Liver (tissue), 9 donors: ENCODE measurements around the gene VDR. TPM values are rescaled to one million over a fixed set of nuclear protein-coding genes. Genes with fewer than 3 reads are reported as not detected.

Experiments used
- DNase-seq: peaks from one replicate; pipeline ENCODE4 v3.0.0-alpha.2; 2017; ENCODE audit warnings: low spot score
- H3K27ac ChIP-seq, 2 donors: one replicate each; pipeline ENCODE4 v1.7.0; 2013; ENCODE audit warnings: inconsistent platforms in 2 of 2, low read length in 2 of 2, control low read depth in 1 of 2, low read depth in 1 of 2, mild to moderate bottlenecking in 1 of 2
- H3K27me3 ChIP-seq, 4 donors: one replicate each; pipeline versions ENCODE4 v1.6.1 to v1.7.0; 2013; ENCODE audit warnings: low read length in 3 of 4, inconsistent platforms in 1 of 4, mild to moderate bottlenecking in 1 of 4, moderate library complexity in 1 of 4; ENCODE audit not compliant: control insufficient read depth in 4 of 4, insufficient read depth in 4 of 4
- H3K36me3 ChIP-seq, 4 donors: one replicate each; pipeline versions ENCODE4 v1.6.1 to v1.7.0; 2013; ENCODE audit warnings: low read length in 3 of 4, mild to moderate bottlenecking in 3 of 4, low read depth in 1 of 4, moderate library complexity in 1 of 4; ENCODE audit not compliant: control insufficient read depth in 4 of 4, insufficient read depth in 3 of 4
- H3K4me1 ChIP-seq, 4 donors: one replicate each; pipeline versions ENCODE4 v1.6.1 to v1.7.0; 2013; ENCODE audit warnings: low read length in 3 of 4, mild to moderate bottlenecking in 3 of 4, moderate library complexity in 1 of 4; ENCODE audit not compliant: control insufficient read depth in 4 of 4, insufficient read depth in 4 of 4
- H3K4me3 ChIP-seq, 3 donors: one replicate each; pipeline versions ENCODE4 v1.6.1 to v1.7.0; 2013; ENCODE audit warnings: low read length in 3 of 3, control low read depth in 1 of 3, low read depth in 1 of 3, mild to moderate bottlenecking in 1 of 3
- H3K9ac ChIP-seq, 2 donors: one replicate each; pipeline ENCODE4 v1.7.0; 2013; ENCODE audit warnings: low read length in 2 of 2, mild to moderate bottlenecking in 2 of 2, moderate library complexity in 2 of 2, control low read depth in 1 of 2, low read depth in 1 of 2
- H3K9me3 ChIP-seq, 4 donors: one replicate each; pipeline versions ENCODE4 v1.6.1 to v1.7.0; 2013; ENCODE audit warnings: low read length in 3 of 4; ENCODE audit not compliant: control insufficient read depth in 4 of 4
- FOXA1 ChIP-seq: IDR thresholded peaks from 2 replicates; pipeline ENCODE4 v1.6.1; 2016; ENCODE audit warnings: antibody characterized with exemption
- FOXA2 ChIP-seq: IDR thresholded peaks from 2 replicates; pipeline ENCODE4 v1.6.1; 2016; ENCODE audit warnings: antibody characterized with exemption
- HNF4A ChIP-seq, 2 donors: conservative IDR thresholded peaks; 2 replicates each; pipeline ENCODE4 v1.6.1; 2016; ENCODE audit warnings: antibody characterized with exemption in 2 of 2, mild to moderate bottlenecking in 2 of 2
- HNF4G ChIP-seq: IDR thresholded peaks from 2 replicates; pipeline ENCODE4 v1.6.1; 2016; ENCODE audit warnings: antibody characterized with exemption
- JUND ChIP-seq, 2 donors: IDR thresholded peaks; 2 replicates each; pipeline ENCODE4 v1.6.1; 2016; ENCODE audit warnings: antibody characterized with exemption in 2 of 2
- NR2F2 ChIP-seq: IDR thresholded peaks from 2 replicates; pipeline ENCODE4 v1.6.1; 2016; ENCODE audit warnings: antibody characterized with exemption
- RAD21 ChIP-seq, 2 donors: IDR thresholded peaks; 2 replicates each; pipeline ENCODE4 v1.6.1; 2016; ENCODE audit warnings: antibody characterized with exemption in 2 of 2, mild to moderate bottlenecking in 2 of 2
- RXRA ChIP-seq, 2 donors: IDR thresholded peaks; 2 replicates each; pipeline ENCODE4 v1.6.1; 2017 to 2018; ENCODE audit warnings: antibody characterized with exemption in 2 of 2, mild to moderate bottlenecking in 1 of 2
- SP1 ChIP-seq: IDR thresholded peaks from 2 replicates; pipeline ENCODE4 v1.6.1; 2018; ENCODE audit warnings: antibody characterized with exemption, mild to moderate bottlenecking
- TAF1 ChIP-seq: conservative IDR thresholded peaks from 2 replicates; pipeline ENCODE4 v1.6.1; 2016; ENCODE audit warnings: antibody characterized with exemption, mild to moderate bottlenecking
- YY1 ChIP-seq: IDR thresholded peaks from 2 replicates; pipeline ENCODE4 v1.6.1; 2016; ENCODE audit warnings: antibody characterized with exemption, mild to moderate bottlenecking
- WGBS: extraction: QIAGEN DNeasy Blood & Tissue Kit; methylation state at CpG from one replicate; pipeline ENCODE4 v1.1.7; 2013; 5-methylcytosine and 5-hydroxymethylcytosine counted together
- polyA plus RNA-seq, 2 donors: library from polyadenylated mRNA; stranded (reverse) in 1 of 2; unstranded in 1 of 2; fragments of 200-250 nt in 1 of 2; fragments of >200 nt in 1 of 2; fragmentation: Nextera tagmentation in 1 of 2; extraction: Ambion mirVana in 1 of 2; gene quantifications; one replicate each; pipeline versions ENCODE4 v1.2.1 to v1.2.3, GENCODE V29; 2013 to 2015
- total RNA-seq, 2 donors: library from RNA; depleted of rRNA; stranded (reverse); fragments of >200 nt; gene quantifications; one replicate each; pipeline ENCODE4 v1.2.3, GENCODE V29; 2014
- TF ChIP-seq, protein P1 (sequence below): fragments of 150-350 bp; IDR thresholded peaks from 2 replicates; pipeline ENCODE4 v1.5.1; 2017; ENCODE audit warnings: improper control_type of control experiment, low read depth, low read length; ENCODE audit not compliant: missing input control
- TF ChIP-seq, protein P2 (sequence below): IDR thresholded peaks from 2 replicates; pipeline ENCODE4 v1.6.1; 2016; ENCODE audit warnings: antibody characterized with exemption
- TF ChIP-seq, protein P3 (sequence below): IDR thresholded peaks from 2 replicates; pipeline ENCODE4 v1.6.1; 2016; ENCODE audit warnings: antibody characterized with exemption
- TF ChIP-seq, protein P4 (sequence below): IDR thresholded peaks from 2 replicates; pipeline ENCODE4 v1.6.1; 2016; ENCODE audit warnings: antibody characterized with exemption
- TF ChIP-seq, protein P5 (sequence below): IDR thresholded peaks from 2 replicates; pipeline ENCODE4 v1.6.1; 2016; ENCODE audit warnings: antibody characterized with exemption, mild to moderate bottlenecking
- donor health status: healthy.
- donor health status: healthy.
- donor health status: healthy.
- donor health status: healthy.
- donor health status: healthy.

The VDR gene
- total and polyA plus RNA-seq, 4 donors, result 0.25 to 0.47 (median 0.35) TPM

DNA sequence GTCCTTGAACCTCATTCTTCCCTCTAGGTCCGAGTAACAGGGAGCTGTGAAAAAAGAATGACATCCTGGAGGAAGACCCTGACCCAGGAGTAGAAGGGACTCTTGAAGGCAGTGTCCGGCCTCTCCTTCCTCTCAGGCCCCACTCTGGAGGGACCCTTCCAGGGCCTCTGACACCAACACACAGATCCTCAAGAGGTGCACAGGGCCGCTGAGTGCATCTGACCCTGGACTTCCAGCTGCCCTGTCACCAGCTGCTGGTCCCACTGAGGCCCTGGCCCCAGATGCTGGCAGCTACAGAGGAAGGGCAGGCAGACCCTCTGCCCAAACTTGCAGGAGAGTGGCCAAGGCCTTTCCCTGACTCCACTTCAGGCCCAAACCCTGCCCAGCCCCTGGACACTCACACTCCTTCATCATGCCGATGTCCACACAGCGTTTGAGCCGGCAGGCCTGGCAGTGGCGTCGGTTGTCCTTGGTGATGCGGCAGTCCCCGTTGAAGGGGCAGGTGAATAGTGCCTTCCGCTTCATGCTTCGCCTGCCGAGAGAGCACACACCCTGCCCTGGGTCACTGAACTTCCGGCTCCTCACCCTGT is 40.1 kb downstream of the VDR start:
- H3K9ac ChIP-seq, result no peak overlapping the region
- no peaks in the 10 kb centered on the region for H3K27me3 ChIP-seq
- H3K27ac ChIP-seq, result no peak overlapping the region
- peaks cover 0 to 16% (median 11%) of the 10 kb centered on the region in 4 donors for H3K4me1 ChIP-seq
- DNase-seq, result no peak
- WGBS, result 95% methylated on average over 14 of the region's 14 CpGs
- H3K4me3 ChIP-seq, result no peak overlapping the region
- no peaks in the 10 kb centered on the region for H3K36me3 ChIP-seq
- TF ChIP-seq NR2F2, result no peak
- no peak for TF ChIP-seq FOXA2
- TF ChIP-seq, protein P1, sequence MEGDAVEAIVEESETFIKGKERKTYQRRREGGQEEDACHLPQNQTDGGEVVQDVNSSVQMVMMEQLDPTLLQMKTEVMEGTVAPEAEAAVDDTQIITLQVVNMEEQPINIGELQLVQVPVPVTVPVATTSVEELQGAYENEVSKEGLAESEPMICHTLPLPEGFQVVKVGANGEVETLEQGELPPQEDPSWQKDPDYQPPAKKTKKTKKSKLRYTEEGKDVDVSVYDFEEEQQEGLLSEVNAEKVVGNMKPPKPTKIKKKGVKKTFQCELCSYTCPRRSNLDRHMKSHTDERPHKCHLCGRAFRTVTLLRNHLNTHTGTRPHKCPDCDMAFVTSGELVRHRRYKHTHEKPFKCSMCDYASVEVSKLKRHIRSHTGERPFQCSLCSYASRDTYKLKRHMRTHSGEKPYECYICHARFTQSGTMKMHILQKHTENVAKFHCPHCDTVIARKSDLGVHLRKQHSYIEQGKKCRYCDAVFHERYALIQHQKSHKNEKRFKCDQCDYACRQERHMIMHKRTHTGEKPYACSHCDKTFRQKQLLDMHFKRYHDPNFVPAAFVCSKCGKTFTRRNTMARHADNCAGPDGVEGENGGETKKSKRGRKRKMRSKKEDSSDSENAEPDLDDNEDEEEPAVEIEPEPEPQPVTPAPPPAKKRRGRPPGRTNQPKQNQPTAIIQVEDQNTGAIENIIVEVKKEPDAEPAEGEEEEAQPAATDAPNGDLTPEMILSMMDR, result no peak
- no peak for TF ChIP-seq RAD21 (IDR thresholded peaks at IDR 0.05)
- TF ChIP-seq JUND (IDR thresholded peaks at IDR 0.05), result no peak
- TF ChIP-seq, protein P2, sequence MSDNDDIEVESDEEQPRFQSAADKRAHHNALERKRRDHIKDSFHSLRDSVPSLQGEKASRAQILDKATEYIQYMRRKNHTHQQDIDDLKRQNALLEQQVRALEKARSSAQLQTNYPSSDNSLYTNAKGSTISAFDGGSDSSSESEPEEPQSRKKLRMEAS, result no peak
- TF ChIP-seq, protein P3, sequence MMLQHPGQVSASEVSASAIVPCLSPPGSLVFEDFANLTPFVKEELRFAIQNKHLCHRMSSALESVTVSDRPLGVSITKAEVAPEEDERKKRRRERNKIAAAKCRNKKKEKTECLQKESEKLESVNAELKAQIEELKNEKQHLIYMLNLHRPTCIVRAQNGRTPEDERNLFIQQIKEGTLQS, result no peak
- TF ChIP-seq FOXA1, result no peak
- no peak for TF ChIP-seq HNF4G
- TF ChIP-seq HNF4A (conservative IDR thresholded peaks at IDR 0.05), result no peak
- no peak for TF ChIP-seq YY1
- TF ChIP-seq, protein P4, sequence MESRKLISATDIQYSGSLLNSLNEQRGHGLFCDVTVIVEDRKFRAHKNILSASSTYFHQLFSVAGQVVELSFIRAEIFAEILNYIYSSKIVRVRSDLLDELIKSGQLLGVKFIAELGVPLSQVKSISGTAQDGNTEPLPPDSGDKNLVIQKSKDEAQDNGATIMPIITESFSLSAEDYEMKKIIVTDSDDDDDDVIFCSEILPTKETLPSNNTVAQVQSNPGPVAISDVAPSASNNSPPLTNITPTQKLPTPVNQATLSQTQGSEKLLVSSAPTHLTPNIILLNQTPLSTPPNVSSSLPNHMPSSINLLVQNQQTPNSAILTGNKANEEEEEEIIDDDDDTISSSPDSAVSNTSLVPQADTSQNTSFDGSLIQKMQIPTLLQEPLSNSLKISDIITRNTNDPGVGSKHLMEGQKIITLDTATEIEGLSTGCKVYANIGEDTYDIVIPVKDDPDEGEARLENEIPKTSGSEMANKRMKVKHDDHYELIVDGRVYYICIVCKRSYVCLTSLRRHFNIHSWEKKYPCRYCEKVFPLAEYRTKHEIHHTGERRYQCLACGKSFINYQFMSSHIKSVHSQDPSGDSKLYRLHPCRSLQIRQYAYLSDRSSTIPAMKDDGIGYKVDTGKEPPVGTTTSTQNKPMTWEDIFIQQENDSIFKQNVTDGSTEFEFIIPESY, result no peak
- TF ChIP-seq, protein P5, sequence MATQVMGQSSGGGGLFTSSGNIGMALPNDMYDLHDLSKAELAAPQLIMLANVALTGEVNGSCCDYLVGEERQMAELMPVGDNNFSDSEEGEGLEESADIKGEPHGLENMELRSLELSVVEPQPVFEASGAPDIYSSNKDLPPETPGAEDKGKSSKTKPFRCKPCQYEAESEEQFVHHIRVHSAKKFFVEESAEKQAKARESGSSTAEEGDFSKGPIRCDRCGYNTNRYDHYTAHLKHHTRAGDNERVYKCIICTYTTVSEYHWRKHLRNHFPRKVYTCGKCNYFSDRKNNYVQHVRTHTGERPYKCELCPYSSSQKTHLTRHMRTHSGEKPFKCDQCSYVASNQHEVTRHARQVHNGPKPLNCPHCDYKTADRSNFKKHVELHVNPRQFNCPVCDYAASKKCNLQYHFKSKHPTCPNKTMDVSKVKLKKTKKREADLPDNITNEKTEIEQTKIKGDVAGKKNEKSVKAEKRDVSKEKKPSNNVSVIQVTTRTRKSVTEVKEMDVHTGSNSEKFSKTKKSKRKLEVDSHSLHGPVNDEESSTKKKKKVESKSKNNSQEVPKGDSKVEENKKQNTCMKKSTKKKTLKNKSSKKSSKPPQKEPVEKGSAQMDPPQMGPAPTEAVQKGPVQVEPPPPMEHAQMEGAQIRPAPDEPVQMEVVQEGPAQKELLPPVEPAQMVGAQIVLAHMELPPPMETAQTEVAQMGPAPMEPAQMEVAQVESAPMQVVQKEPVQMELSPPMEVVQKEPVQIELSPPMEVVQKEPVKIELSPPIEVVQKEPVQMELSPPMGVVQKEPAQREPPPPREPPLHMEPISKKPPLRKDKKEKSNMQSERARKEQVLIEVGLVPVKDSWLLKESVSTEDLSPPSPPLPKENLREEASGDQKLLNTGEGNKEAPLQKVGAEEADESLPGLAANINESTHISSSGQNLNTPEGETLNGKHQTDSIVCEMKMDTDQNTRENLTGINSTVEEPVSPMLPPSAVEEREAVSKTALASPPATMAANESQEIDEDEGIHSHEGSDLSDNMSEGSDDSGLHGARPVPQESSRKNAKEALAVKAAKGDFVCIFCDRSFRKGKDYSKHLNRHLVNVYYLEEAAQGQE, result no peak
- H3K9me3 ChIP-seq, result no peaks in the 10 kb centered on the region

DNA sequence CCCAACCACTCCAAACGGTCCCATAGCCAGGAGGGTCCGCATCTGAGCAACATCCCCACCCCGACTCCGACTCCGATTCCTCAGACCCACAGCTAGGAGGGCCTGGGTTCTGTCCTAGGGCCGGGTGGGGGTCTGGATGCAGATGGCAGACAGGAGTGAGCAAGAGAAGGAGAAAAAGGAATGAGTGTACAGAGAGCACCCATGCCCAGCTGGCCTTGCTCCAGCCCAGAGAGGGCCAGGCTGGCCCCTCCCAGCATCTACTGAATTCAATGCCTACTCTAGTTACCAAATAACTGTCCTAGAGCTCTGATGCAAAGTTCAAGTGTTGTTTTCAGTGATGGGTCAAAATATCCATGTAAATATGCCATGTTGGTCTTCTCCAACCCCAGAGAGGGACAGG is 40.8 kb downstream of the VDR start:
- H3K4me1 ChIP-seq, result peaks cover 3 to 20% (median 14%) of the 10 kb centered on the region in 4 donors
- no peaks in the 10 kb centered on the region for H3K36me3 ChIP-seq
- 83% methylated on average over 6 of the region's 6 CpGs for WGBS
- no peak overlapping the region for H3K4me3 ChIP-seq
- no peaks in the 10 kb centered on the region for H3K9me3 ChIP-seq
- no peaks in the 10 kb centered on the region for H3K27me3 ChIP-seq
- TF ChIP-seq HNF4A (conservative IDR thresholded peaks at IDR 0.05) (peak in 1 of 2 donors; percentile 52), TAF1 (no peak), RXRA (IDR thresholded peaks at IDR 0.05) (peak in 1 of 2 donors; percentile 20), HNF4G (no peak), SP1 (no peak)
- TF ChIP-seq, protein P3, result no peak
- no peak overlapping the region for H3K9ac ChIP-seq
- H3K27ac ChIP-seq, result no peak overlapping the region
- no peak for DNase-seq
